GM12874 (cell line): Measurements from ENCODE around the gene JAG2.

ENCODE experiments used
- CTCF ChIP-seq: IDR thresholded peaks from 2 replicates; pipeline ENCODE4 v1.5.1; 2011; ENCODE audit warnings: low read depth, mild to moderate bottlenecking, control low read depth, low read length, moderate library complexity; ENCODE audit not compliant: insufficient read depth

The JAG2 gene

GRCh38 chr14:105168496-105168978, at the start of gene JAG2:
Gene JAG2, minus strand, starts transcription at chr14:105168776. Its CDS starts 356 bp downstream, at chr14:105168420.
- TF ChIP-seq CTCF: no peak

- no peak for TF ChIP-seq CTCF
Measured at GRCh38 chr14:105217774-105218173, 49.2 kb upstream of the JAG2 start.

- no peak for TF ChIP-seq CTCF
Measured at GRCh38 chr14:105216490-105217247, 48.1 kb upstream of the JAG2 start.

GRCh38 chr14:105215602-105216001, 47.0 kb upstream of the JAG2 start:
- TF ChIP-seq CTCF: no peak

- no peak for TF ChIP-seq CTCF
Measured at GRCh38 chr14:105214324-105214915, 45.8 kb upstream of the JAG2 start.

GRCh38 chr14:105213361-105213760, 44.8 kb upstream of the JAG2 start:
- no peak for TF ChIP-seq CTCF

- TF ChIP-seq CTCF: no peak
Measured at GRCh38 chr14:105212541-105213300, 44.1 kb upstream of the JAG2 start.
